ENCODE data around the gene HERC3. TPM values are rescaled to one million over a fixed set of nuclear protein-coding genes. Genes with fewer than 3 reads are reported as not detected.

Gene HERC3
- total and polyA plus RNA-seq, 2 experiments from 2014 or later = 2.2 to 2.4 TPM

GRCh38 chr4:88674565-88674964, 82.3 kb downstream of the HERC3 start:
- no peak for ATAC-seq
- H3K9me2 ChIP-seq (ENCODE audit: insufficient read depth) = no peaks in the 10 kb centered on the region
- no peak for TF ChIP-seq REST (IDR thresholded peaks at IDR 0.05; ENCODE audit: unreplicated experiment)
- TF ChIP-seq ETS1 (IDR thresholded peaks at IDR 0.05) = no peak
- no peak for TF ChIP-seq ZNF331 (CRISPR knock-in tag; IDR thresholded peaks at IDR 0.05; ENCODE audit: low read depth)
- TF ChIP-seq CTCF (conservative IDR thresholded peaks at IDR 0.05; ENCODE audit: low read depth in 2 of 2) = no peak
- no peak for TF ChIP-seq EZH2phosphoT487 (IDR thresholded peaks at IDR 0.05; ENCODE audit: unreplicated experiment)
- TF ChIP-seq POLR2AphosphoS5 (IDR thresholded peaks at IDR 0.05; ENCODE audit: low read depth) = no peak
- no peak for TF ChIP-seq STAT1 (IDR thresholded peaks at IDR 0.05; ENCODE audit: unreplicated experiment)
- no peak for TF ChIP-seq CREB1 (CRISPR knock-in tag; IDR thresholded peaks at IDR 0.05; ENCODE audit: low read depth)
- TF ChIP-seq ZNF462 (CRISPR knock-in tag; IDR thresholded peaks at IDR 0.05) = no peak
- TF ChIP-seq JUNB (IDR thresholded peaks at IDR 0.05; ENCODE audit: unreplicated experiment) = no peak
- no peak for TF ChIP-seq NANOG (IDR thresholded peaks at IDR 0.05; ENCODE audit: borderline replicate concordance)

More at GRCh38 chr4:88674565-88674964, 82.3 kb downstream of the HERC3 start:
- Histone ChIP-seq H3K4me1 (ENCODE audit: insufficient read depth) (no peaks in the 10 kb centered on the region; the same call in 1 of the 2 replicates), H4K20me1 (replicated peaks; ENCODE audit: insufficient read depth) (no peaks in the 10 kb centered on the region), H2AFZ (no peak overlapping the region), H3K79me2 (replicated peaks; ENCODE audit: insufficient read depth) (no peaks in the 10 kb centered on the region), H3K27ac (ENCODE audit: low read depth) (no peak overlapping the region), H3K4me2 (no peak overlapping the region), H3K36me3 (ENCODE audit: insufficient read depth) (no peaks in the 10 kb centered on the region), H3K4me3 (no peak overlapping the region), H3K27me3 (ENCODE audit: insufficient read depth) (no peaks in the 10 kb centered on the region), H3F3A (replicated peaks; ENCODE audit: low read depth) (no peaks in the 10 kb centered on the region)
- no peak overlapping the region for H3K27ac Mint-ChIP-seq
- no peak for DNase-seq (ENCODE audit: low spot score)
- no peak overlapping the region for H3K4me3 Mint-ChIP-seq
- H3K4me1 Mint-ChIP-seq = peaks cover 9% of the 10 kb centered on the region; the same call in 2 of the 3 replicates
- H3K36me3 Mint-ChIP-seq (ENCODE audit: low read depth) = no peaks in the 10 kb centered on the region
- H3K27me3 Mint-ChIP-seq (ENCODE audit: insufficient read depth, low read depth, poor library complexity) = peaks cover 3% of the 10 kb centered on the region
- H3K9me3 Mint-ChIP-seq = no peaks in the 10 kb centered on the region
